Measurements from ENCODE around the gene MOB3B.
A peak's percentile ranks its signal among the peaks of the same experiment; 100 is the strongest.
"Not testable (repeated sequence)": the region's sequence is repeated elsewhere in the genome, so short reads cannot be mapped to it uniquely, and the experiment has no call there.

MOB3B gene

GRCh38 chr9:27503623-27504022 is 26.0 kb downstream of the MOB3B start:
- TF ChIP-seq, protein P1, sequence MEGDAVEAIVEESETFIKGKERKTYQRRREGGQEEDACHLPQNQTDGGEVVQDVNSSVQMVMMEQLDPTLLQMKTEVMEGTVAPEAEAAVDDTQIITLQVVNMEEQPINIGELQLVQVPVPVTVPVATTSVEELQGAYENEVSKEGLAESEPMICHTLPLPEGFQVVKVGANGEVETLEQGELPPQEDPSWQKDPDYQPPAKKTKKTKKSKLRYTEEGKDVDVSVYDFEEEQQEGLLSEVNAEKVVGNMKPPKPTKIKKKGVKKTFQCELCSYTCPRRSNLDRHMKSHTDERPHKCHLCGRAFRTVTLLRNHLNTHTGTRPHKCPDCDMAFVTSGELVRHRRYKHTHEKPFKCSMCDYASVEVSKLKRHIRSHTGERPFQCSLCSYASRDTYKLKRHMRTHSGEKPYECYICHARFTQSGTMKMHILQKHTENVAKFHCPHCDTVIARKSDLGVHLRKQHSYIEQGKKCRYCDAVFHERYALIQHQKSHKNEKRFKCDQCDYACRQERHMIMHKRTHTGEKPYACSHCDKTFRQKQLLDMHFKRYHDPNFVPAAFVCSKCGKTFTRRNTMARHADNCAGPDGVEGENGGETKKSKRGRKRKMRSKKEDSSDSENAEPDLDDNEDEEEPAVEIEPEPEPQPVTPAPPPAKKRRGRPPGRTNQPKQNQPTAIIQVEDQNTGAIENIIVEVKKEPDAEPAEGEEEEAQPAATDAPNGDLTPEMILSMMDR (IDR thresholded peaks at IDR 0.05; ENCODE audit: borderline replicate concordance, control extremely low read depth, extremely low read depth, insufficient read depth, missing control alignments): no peak
- in situ Hi-C loops (cut with MboI; ENCODE audit: low sequenced_read_pairs, unreplicated experiment): no loop called here
- no peak for DNase-seq (ENCODE audit: low spot score)

- in situ Hi-C loops (cut with MboI; ENCODE audit: low sequenced_read_pairs, unreplicated experiment); DNase-seq (ENCODE audit: low spot score): not testable (repeated sequence)
Observed at GRCh38 chr9:27500902-27501301, 28.7 kb downstream of the MOB3B start.

GRCh38 chr9:27499451-27499850 is 30.2 kb downstream of the MOB3B start:
- in situ Hi-C loops (cut with MboI; ENCODE audit: low sequenced_read_pairs, unreplicated experiment): no loop called here
- TF ChIP-seq, protein P1 (IDR thresholded peaks at IDR 0.05; ENCODE audit: borderline replicate concordance, control extremely low read depth, extremely low read depth, insufficient read depth, missing control alignments): no peak
- no peak for DNase-seq (ENCODE audit: low spot score)

- in situ Hi-C loops (cut with MboI; ENCODE audit: low sequenced_read_pairs, unreplicated experiment): no loop called here
- no peak for DNase-seq (ENCODE audit: low spot score)
- TF ChIP-seq, protein P1 (IDR thresholded peaks at IDR 0.05; ENCODE audit: borderline replicate concordance, control extremely low read depth, extremely low read depth, insufficient read depth, missing control alignments): no peak
Observed at GRCh38 chr9:27497883-27498417, 31.7 kb downstream of the MOB3B start.

- DNase-seq (ENCODE audit: low spot score): no peak
- TF ChIP-seq, protein P1 (IDR thresholded peaks at IDR 0.05; ENCODE audit: borderline replicate concordance, control extremely low read depth, extremely low read depth, insufficient read depth, missing control alignments): no peak
- in situ Hi-C loops (cut with MboI; ENCODE audit: low sequenced_read_pairs, unreplicated experiment): no loop called here
Observed at GRCh38 chr9:27496135-27496504, 33.5 kb downstream of the MOB3B start.

DNA sequence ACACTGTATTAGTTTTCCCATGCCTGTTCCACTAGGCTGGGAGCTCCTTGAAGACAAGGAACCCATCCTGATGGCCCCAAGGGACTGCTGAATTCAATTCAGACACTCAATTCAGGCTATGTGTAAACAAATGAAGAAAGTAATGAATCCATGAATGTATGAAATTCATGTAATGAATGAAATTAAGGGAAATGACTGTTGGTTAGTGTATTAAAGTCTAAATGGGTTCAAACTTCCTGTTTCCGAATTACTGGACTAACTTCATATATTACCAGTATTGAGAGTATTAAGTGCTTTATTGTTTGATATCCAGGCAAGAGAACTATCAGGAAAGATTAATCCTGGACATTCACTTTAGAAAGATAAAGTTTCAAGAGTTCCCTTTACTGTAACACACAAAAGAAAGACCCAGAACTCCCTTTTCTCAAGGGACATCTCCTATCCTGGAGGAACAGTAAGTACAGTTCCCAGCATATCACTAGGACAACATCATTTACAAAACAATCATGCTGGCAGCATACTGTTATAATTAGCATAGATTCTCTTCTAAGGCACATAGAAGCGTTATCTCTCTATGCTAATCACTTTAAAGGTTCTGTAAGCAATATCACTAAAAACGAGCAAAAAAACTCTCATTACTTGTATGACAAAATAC is 34.0 kb downstream of the MOB3B start:
- no peak for DNase-seq (ENCODE audit: low spot score)
- in situ Hi-C loops (cut with MboI; ENCODE audit: low sequenced_read_pairs, unreplicated experiment): no loop called here
- TF ChIP-seq, protein P1 (IDR thresholded peaks at IDR 0.05; ENCODE audit: borderline replicate concordance, control extremely low read depth, extremely low read depth, insufficient read depth, missing control alignments): no peak

DNA sequence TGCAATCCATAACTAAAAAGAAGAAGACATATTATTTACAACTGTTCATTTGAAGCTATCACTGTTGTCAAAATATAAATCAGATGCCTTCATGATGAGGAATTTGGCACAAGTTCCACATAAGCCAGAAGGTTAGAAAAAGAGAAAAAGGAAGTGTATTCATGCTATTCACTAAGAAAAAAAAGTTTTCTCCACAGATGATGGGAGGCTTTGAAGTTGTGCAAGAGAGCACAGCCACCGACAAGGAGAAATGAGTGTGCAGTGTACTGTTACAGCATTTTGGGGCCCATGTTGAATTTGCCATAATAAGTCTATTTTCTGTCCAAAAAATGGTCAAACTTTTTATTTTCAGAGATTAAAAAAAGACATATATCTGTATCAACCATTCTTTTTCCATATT is 38.5 kb downstream of the MOB3B start:
- TF ChIP-seq, protein P1 (IDR thresholded peaks at IDR 0.05; ENCODE audit: borderline replicate concordance, control extremely low read depth, extremely low read depth, insufficient read depth, missing control alignments): no peak
- peak; percentile 21 for DNase-seq (ENCODE audit: low spot score)
- in situ Hi-C loops (cut with MboI; ENCODE audit: low sequenced_read_pairs, unreplicated experiment): no loop called here
